Skeletal muscle tissue (tissue), 4 donors: Measurements from ENCODE around the gene ALPK3. TPM values are rescaled to one million over a fixed set of nuclear protein-coding genes. Genes with fewer than 3 reads are reported as not detected.
"Not testable (repeated sequence)": the region's sequence is repeated elsewhere in the genome, so short reads cannot be mapped to it uniquely, and the experiment has no call there.

ENCODE experiments used
- H3K27ac ChIP-seq: one replicate; pipeline ENCODE4 v1.7.0; 2013; ENCODE audit warnings: mild to moderate bottlenecking, low read depth, low read length, inconsistent platforms
- H3K27me3 ChIP-seq, 3 donors: one replicate each; pipeline ENCODE4 v1.7.0; 2013; ENCODE audit warnings: low read length in 3 of 3; ENCODE audit not compliant: control insufficient read depth in 3 of 3, insufficient read depth in 3 of 3
- H3K36me3 ChIP-seq, 3 donors: one replicate each; pipeline ENCODE4 v1.7.0; 2013; ENCODE audit warnings: low read length in 3 of 3; ENCODE audit not compliant: control insufficient read depth in 3 of 3, insufficient read depth in 3 of 3
- H3K4me1 ChIP-seq, 3 donors: one replicate each; pipeline ENCODE4 v1.7.0; 2013; ENCODE audit warnings: low read length in 3 of 3, mild to moderate bottlenecking in 3 of 3; ENCODE audit not compliant: control insufficient read depth in 3 of 3, insufficient read depth in 3 of 3
- H3K4me3 ChIP-seq, 3 donors: one replicate each; pipeline ENCODE4 v1.7.0; 2013; ENCODE audit warnings: low read length in 3 of 3
- H3K9ac ChIP-seq, 3 donors: one replicate each; pipeline ENCODE4 v1.7.0; 2013; ENCODE audit warnings: low read length in 3 of 3, mild to moderate bottlenecking in 3 of 3, moderate library complexity in 2 of 3, low read depth in 1 of 3
- H3K9me3 ChIP-seq, 3 donors: one replicate each; pipeline ENCODE4 v1.7.0; 2013; ENCODE audit warnings: low read length in 3 of 3; ENCODE audit not compliant: control insufficient read depth in 3 of 3
- total RNA-seq: library from RNA; depleted of rRNA; stranded (reverse); fragments of >200 nt; gene quantifications from one replicate; pipeline ENCODE4 v1.2.3, GENCODE V29; 2014
- donor health status: Osteomylitis.

The ALPK3 gene
- total RNA-seq, 1 donor from 2014 or later, result 33.4 TPM

DNA sequence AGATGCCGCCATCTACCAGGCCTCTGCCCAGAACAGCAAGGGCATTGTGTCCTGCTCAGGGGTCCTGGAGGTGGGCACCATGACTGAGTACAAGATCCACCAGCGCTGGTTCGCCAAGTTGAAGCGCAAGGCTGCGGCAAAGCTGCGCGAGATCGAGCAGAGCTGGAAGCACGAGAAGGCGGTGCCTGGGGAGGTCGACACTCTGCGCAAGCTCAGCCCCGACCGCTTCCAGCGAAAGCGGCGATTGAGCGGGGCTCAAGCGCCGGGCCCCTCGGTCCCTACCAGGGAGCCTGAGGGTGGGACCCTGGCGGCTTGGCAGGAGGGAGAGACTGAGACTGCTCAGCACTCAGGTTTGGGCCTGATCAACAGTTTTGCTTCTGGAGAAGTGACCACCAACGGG lies 22.6 kb downstream of the ALPK3 start:
- Histone ChIP-seq H3K9ac (peak overlapping the region; percentile 33 to 77 (median 69)), H3K36me3 (peaks cover 23 to 35% (median 33%) of the 10 kb centered on the region in 3 donors), H3K4me1 (peaks cover 77 to 87% (median 85%) of the 10 kb centered on the region in 3 donors), H3K27me3 (no peaks in the 10 kb centered on the region), H3K4me3 (peak overlapping the region in 1 of 3 donors; percentile 13), H3K27ac (peak overlapping the region; percentile 100), H3K9me3 (no peaks in the 10 kb centered on the region)

DNA sequence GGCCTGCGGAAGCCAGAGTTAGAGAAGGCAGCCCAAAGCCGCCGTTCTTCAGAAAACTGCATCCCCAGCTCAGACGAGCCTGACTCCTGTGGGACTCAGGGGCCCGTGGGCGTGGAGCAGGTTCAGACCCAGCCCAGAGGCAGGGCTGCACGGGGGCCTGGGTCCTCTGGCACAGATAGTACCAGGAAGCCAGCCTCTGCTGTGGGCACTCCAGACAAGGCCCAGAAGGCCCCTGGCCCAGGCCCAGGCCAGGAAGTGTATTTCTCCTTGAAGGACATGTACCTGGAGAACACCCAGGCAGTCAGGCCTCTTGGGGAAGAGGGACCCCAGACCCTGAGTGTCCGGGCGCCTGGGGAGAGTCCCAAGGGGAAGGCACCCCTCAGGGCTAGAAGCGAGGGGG lies 23.1 kb downstream of the ALPK3 start:
- peak overlapping the region; percentile 63 to 77 (median 69) for H3K9ac ChIP-seq
- H3K27ac ChIP-seq, result peak overlapping the region; percentile 100
- H3K27me3 ChIP-seq, result no peaks in the 10 kb centered on the region
- H3K36me3 ChIP-seq, result peaks cover 23 to 35% (median 33%) of the 10 kb centered on the region in 3 donors
- no peaks in the 10 kb centered on the region for H3K9me3 ChIP-seq
- peak overlapping the region in 1 of 3 donors; percentile 23 for H3K4me3 ChIP-seq
- peaks cover 76 to 85% (median 82%) of the 10 kb centered on the region in 3 donors for H3K4me1 ChIP-seq

DNA sequence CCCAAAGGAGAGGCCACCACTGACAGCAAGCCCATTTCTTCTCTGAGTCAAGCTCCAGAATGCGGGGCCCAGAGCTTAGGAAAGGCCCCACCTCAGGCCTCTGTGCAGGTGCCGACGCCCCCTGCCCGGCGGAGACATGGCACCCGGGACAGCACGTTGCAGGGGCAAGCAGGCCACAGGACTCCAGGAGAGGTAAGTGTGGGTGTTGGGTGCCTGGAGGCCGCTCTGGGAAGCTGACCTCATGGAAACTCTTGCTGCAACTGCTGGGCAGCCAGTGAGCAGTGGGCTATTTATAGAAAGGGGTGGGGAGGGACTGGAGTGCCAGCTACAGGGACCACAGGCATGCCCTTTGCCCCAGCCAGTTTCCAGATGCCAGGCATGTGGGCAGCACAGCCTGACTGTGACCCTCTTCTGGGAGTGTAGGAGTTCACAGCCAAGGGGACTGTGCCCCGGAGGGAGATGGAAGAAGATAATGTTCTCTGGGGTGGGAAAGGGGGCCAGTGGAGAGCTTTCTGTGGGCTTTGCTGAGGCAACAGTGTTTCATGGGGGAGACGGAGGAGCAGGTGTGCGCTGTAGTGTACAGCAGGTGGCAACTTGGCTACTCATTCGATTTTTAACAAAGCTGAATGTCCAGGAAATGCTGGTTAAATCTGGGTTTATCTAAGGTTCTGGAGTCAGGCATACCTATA lies 23.7 kb downstream of the ALPK3 start:
- Histone ChIP-seq H3K4me1 (peaks cover 71 to 80% (median 75%) of the 10 kb centered on the region in 3 donors), H3K36me3 (peaks cover 23 to 33% (median 31%) of the 10 kb centered on the region in 3 donors), H3K4me3 (peak overlapping the region; percentile 59 to 64 (median 60)), H3K27me3 (no peaks in the 10 kb centered on the region), H3K27ac (peak overlapping the region; percentile 100), H3K9ac (peak overlapping the region; percentile 63 to 92 (median 82)), H3K9me3 (no peaks in the 10 kb centered on the region)

DNA sequence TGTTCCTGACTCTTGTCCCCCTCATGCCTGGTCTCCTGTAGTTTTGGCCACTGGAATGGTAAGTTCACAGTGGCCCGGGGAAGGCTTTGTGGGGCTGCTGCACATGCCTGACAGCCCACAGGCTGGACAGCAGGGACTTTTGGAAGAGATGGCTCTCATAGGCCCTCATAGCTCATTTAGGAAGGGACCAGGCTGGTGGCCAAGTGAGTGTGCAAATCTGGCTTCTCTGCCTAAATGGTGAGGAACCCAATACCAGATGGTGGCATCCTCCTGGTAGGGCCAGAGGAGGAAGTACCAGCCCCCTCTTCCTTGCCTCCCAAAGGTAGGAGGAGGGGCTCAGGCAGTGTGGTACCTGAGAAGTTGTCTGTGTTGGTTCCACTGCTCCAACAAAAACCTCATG lies 25.6 kb downstream of the ALPK3 start:
- Histone ChIP-seq H3K27me3 (no peaks in the 10 kb centered on the region), H3K4me1 (peaks cover 52 to 61% (median 58%) of the 10 kb centered on the region in 3 donors), H3K27ac (peak overlapping the region; percentile 100), H3K36me3 (peaks cover 20 to 33% (median 26%) of the 10 kb centered on the region in 3 donors), H3K9me3 (no peaks in the 10 kb centered on the region), H3K9ac (peak overlapping the region in 2 of 3 donors; percentile 82 to 92), H3K4me3 (peak overlapping the region in 1 of 3 donors; percentile 15)

DNA sequence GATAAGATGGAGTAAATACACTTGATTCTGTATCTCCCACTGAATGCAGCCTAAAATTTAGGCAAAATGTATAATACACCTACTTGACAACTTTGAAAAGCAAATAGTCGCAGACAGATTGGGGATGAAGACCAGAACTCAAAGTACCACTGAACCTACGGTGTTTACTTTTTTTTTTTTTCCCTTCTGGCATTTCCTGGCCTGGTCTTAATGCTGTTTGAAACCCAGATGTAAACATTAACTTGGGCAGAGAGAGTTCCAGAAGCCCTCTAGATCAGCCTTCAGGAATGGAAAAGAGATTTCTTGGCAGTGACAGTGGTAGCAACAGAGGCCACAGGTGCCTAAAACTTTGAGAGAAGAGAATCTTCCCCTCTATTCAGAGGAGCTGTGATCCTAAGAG lies 27.8 kb downstream of the ALPK3 start:
- no peaks in the 10 kb centered on the region for H3K27me3 ChIP-seq
- H3K4me3 ChIP-seq, result no peak overlapping the region
- no peaks in the 10 kb centered on the region for H3K9me3 ChIP-seq
- peak overlapping the region in 1 of 3 donors; percentile 43 for H3K9ac ChIP-seq
- peaks cover 10 to 21% (median 18%) of the 10 kb centered on the region in 3 donors for H3K36me3 ChIP-seq
- H3K4me1 ChIP-seq, result peaks cover 34 to 42% (median 39%) of the 10 kb centered on the region in 3 donors
- H3K27ac ChIP-seq, result peak overlapping the region; percentile 57

DNA sequence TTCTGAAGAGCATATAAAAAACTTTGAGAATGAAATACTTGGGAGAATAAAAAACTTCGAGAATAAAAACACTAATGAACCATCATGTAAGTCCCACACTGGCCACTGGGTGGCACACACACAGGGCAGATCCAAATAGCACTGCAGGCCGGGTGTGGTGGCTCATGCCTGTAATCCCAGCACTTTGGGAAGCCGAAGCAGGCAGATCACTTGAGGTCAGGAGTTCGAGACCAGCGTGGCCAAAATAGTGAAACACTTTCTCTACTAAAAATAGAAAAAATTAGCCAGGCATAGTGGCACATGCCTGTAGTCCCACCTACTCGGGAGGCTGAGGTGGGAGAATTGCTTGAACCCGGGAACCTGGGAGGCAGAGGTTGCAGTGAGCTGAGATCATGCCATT lies 28.5 kb downstream of the ALPK3 start:
- H3K4me1 ChIP-seq, result peaks cover 27 to 35% (median 32%) of the 10 kb centered on the region in 3 donors
- not testable (repeated sequence) for H3K4me3 ChIP-seq, H3K9ac ChIP-seq, H3K27me3 ChIP-seq, H3K9me3 ChIP-seq
- peaks cover 6 to 18% (median 18%) of the 10 kb centered on the region in 3 donors for H3K36me3 ChIP-seq
- H3K27ac ChIP-seq, result peak overlapping the region; percentile 57

DNA sequence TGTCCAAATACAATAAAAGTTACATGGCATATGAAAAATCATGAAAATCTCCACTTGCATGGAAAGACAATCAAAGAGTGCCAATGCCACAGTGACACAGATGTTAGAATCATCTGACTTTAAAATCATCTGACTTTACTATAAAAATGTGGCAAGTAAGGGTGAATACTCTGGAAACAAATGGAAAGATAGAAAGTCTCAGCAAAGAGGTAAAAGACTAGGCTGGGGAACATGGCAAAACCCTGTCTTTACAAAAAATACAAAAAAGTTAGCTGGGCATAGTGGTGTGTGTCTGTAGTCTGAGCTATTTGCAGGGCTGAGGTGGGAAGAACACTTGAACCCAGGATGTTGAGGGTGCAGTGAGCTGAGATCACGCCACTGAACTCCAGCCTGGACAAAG lies 29.1 kb downstream of the ALPK3 start:
- no peak overlapping the region for H3K4me3 ChIP-seq
- H3K27me3 ChIP-seq, result no peaks in the 10 kb centered on the region
- H3K4me1 ChIP-seq, result peaks cover 21 to 29% (median 26%) of the 10 kb centered on the region in 3 donors
- H3K9me3 ChIP-seq, result no peaks in the 10 kb centered on the region
- no peak overlapping the region for H3K9ac ChIP-seq
- H3K36me3 ChIP-seq, result peaks cover 5 to 18% (median 15%) of the 10 kb centered on the region in 3 donors
- H3K27ac ChIP-seq, result peak overlapping the region; percentile 25

DNA sequence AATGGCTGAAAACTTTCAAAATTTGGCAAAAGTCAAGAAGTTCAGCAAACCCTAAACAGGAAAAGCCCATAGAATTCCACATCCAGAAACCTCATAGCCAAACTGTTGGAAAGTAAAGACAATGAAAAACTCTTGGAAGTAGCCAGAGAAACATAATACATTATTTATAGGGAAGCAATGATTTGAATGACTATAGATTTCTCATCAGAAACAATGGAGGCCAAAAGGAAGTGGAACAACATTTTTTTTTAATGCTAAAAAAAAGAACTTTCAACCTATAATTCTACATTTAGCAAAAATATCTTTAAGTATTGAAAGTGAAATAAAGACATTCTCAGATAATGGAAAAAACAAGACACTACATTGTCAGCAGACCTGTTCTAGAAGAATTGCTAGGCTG lies 30.2 kb downstream of the ALPK3 start:
- Histone ChIP-seq H3K4me1 (peaks cover 11 to 21% (median 14%) of the 10 kb centered on the region in 3 donors), H3K27ac (no peak overlapping the region), H3K36me3 (peaks cover 4 to 16% (median 13%) of the 10 kb centered on the region in 3 donors), H3K9ac (no peak overlapping the region), H3K27me3 (no peaks in the 10 kb centered on the region), H3K4me3 (no peak overlapping the region), H3K9me3 (no peaks in the 10 kb centered on the region)

DNA sequence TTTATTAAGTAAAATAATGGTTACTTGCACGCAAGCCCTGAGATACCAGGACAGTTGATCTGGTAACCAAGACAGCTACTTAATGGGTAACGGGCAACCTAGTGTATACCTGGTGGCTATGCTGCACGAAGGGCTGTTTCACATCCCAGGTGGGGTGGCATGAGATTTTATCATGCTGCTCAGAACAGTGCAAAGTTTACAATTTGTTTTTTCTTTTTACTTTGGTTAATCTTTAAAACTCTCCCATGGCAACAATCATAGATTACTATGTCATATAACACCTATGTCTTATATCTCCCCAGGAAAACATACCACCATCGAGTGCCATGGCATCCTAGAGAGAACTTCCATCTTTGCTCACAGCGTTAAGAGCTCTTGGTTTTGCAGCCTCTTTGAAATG lies 35.1 kb downstream of the ALPK3 start:
- no peak overlapping the region for H3K27ac ChIP-seq
- no peaks in the 10 kb centered on the region for H3K27me3 ChIP-seq
- H3K36me3 ChIP-seq, result peaks cover 14 to 29% (median 21%) of the 10 kb centered on the region in 3 donors
- no peak overlapping the region for H3K9ac ChIP-seq
- no peaks in the 10 kb centered on the region for H3K9me3 ChIP-seq
- H3K4me3 ChIP-seq, result no peak overlapping the region
- peaks cover 8 to 29% (median 12%) of the 10 kb centered on the region in 3 donors for H3K4me1 ChIP-seq

DNA sequence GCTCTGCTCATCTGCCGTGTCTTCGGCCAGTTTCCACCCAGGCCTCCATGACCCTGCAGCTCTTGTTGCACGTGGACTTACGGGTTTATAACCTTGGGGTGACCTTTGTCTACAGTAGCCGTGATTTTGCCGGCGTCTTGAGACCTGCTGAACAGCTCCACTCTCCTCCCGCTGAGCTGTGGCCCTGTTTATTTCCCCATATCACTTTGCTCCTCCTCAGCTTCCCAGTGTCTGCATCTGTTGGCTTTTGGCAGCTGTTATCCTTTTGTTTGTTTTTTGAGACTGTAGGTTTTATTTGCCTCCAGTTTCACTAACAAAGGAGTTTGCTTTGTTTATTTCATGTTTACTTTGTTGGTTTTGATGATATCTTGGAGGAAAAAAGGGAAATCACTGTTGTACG lies 38.0 kb downstream of the ALPK3 start:
- H3K27me3 ChIP-seq, result no peaks in the 10 kb centered on the region
- peaks cover 8 to 34% (median 19%) of the 10 kb centered on the region in 3 donors for H3K4me1 ChIP-seq
- peak overlapping the region; percentile 8 for H3K27ac ChIP-seq
- H3K4me3 ChIP-seq, result peak overlapping the region in 1 of 3 donors; percentile 41
- H3K9me3 ChIP-seq, result no peaks in the 10 kb centered on the region
- H3K9ac ChIP-seq, result peak overlapping the region in 2 of 3 donors; percentile 4 to 55
- peaks cover 40 to 56% (median 49%) of the 10 kb centered on the region in 3 donors for H3K36me3 ChIP-seq
